ENCODE measurements around the gene DNAJA3.

Gene DNAJA3

DNA sequence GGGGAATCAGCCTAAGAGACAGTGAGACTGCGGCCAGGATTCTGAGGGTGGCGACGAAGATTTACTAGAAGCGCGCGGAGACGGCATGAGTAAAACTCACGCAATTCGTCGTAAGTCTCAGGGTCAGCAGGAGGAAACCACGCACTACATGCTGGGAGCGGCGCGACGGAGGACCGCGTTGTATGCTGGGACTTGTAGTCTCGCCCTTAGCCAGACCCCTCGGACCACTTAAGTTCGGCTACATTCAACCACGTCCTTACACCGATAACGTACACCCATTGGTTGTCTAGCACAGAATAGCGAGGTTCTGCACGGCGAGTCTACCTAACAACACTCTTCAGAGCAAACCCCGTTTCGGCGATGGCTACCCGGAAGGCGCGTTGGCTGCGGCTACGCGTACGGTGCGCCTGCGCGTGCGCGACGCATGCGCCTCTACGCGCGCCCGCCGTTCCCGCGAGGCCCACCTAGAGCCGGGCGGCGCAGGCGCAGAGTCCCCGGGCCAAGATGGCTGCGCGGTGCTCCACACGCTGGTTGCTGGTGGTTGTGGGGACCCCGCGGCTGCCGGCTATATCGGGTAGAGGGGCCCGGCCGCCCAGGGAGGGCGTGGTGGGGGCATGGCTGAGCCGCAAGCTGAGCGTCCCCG is at the start of gene DNAJA3:
DNAJA3 (plus strand) TSS at position 491 of the 643 bp plus-strand sequence; CDS start at position 505, 14 bp downstream.
- H3K4me3 ChIP-seq (ENCODE audit: low read depth, low read length): peak within 1 kb of the TSS; percentile 75
- TF ChIP-seq, protein P1, sequence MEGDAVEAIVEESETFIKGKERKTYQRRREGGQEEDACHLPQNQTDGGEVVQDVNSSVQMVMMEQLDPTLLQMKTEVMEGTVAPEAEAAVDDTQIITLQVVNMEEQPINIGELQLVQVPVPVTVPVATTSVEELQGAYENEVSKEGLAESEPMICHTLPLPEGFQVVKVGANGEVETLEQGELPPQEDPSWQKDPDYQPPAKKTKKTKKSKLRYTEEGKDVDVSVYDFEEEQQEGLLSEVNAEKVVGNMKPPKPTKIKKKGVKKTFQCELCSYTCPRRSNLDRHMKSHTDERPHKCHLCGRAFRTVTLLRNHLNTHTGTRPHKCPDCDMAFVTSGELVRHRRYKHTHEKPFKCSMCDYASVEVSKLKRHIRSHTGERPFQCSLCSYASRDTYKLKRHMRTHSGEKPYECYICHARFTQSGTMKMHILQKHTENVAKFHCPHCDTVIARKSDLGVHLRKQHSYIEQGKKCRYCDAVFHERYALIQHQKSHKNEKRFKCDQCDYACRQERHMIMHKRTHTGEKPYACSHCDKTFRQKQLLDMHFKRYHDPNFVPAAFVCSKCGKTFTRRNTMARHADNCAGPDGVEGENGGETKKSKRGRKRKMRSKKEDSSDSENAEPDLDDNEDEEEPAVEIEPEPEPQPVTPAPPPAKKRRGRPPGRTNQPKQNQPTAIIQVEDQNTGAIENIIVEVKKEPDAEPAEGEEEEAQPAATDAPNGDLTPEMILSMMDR (IDR thresholded peaks at IDR 0.05; ENCODE audit: borderline replicate concordance, insufficient read depth, low read depth, low read length): no peak

DNA sequence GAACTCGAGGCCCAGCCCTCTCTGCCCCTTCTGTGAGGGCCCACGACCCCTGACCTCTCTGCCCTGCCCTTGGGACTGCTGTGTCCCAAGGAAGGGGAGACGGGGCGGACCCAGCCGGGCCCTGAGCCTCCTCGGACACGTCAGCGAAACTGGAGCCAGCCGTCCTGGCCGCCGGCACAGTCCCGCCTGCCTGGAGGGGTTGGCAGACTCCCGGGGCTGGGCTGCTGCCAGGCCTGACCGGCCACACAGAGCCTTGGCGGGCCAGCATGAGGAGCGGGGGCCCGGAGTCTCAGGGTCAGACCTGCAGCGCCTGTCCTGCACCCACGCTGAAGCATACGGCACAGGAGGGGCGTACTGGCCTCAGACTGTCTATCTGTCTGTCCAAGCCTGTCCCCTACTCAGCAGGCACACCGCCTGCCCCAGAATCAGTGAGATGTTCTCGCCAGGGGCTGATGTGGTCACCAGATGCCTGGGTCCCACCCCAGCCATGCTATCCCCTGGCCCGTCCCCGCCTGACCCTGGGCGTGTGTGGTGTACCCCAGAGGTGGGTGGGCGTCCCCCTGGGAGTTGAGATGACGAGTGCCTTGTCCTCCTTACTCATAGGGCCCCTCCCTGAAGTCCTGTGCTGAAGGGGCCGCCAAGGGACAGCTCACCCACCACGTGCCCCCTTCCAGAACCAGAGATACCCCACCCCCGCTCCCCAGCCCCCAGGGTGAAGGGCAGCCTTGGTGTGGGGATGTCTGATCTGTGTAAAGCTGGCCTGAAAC is 49.4 kb upstream of the DNAJA3 start:
- no peak overlapping the region for H3K4me3 ChIP-seq (ENCODE audit: low read depth, low read length)
- TF ChIP-seq, protein P1 (IDR thresholded peaks at IDR 0.05; ENCODE audit: borderline replicate concordance, insufficient read depth, low read depth, low read length): no peak

DNA sequence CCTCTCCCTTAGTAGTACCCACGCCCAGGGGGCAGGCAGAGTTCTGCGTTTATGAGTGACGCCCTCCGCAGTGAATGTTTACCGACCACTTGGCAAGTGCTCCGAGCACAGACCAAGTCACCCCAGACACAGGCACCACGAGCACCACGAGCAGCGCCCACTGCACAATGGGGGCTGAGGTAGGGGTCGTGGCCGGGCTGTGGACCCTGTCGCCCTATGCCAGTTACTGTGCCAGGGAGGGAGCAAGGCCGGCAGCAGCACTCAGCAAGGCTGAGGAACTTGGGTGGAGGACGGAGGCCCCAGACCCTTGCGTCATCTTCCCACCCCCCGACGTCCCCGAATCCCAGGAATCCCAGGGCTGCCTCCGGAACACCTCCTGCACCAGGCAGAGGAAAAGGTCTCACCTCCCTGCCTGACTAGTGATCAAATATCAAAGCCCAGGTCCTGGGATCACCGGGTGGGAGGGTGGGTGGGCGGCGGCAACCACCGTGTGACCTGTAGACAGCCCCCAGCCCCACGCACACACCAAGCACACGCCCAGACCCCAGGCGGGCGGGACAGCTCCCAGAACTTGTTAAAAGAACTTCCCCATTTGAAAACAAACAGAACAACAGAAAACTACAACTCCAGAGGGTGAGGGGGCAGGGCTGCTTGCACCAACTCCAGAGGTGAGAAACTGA is 48.6 kb upstream of the DNAJA3 start:
- TF ChIP-seq, protein P1 (IDR thresholded peaks at IDR 0.05; ENCODE audit: borderline replicate concordance, insufficient read depth, low read depth, low read length): no peak
- H3K4me3 ChIP-seq (ENCODE audit: low read depth, low read length): no peak overlapping the region

DNA sequence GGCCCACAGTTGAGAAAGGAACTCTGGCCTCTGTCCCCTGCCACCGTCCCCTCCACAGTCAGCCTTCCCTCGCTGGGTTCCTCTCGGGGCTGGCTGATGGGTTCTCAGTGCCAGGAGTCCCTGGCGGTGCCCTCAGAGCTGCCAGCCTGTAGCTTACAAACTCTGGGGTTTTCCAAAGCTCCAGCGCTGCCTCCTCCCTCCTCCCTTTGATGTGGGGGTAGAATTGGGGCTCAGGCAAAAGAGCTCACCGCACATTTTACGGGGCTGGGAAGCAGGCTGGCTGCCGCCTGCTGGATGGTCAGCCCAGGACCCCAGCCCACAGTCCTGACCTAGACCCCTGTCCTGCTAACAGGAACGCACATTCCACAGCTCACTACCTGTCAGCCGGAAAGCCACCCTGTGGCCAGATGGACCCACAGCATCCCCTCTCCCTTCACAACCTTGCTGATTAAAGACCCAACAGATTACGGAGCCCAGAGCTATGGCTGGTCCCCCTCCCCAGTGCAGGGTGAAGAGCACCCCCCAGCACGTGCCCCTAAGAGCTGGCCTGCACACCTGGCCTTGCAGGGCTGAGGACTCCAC is 48.0 kb upstream of the DNAJA3 start:
- TF ChIP-seq, protein P1 (IDR thresholded peaks at IDR 0.05; ENCODE audit: borderline replicate concordance, insufficient read depth, low read depth, low read length): no peak
- no peak overlapping the region for H3K4me3 ChIP-seq (ENCODE audit: low read depth, low read length)

DNA sequence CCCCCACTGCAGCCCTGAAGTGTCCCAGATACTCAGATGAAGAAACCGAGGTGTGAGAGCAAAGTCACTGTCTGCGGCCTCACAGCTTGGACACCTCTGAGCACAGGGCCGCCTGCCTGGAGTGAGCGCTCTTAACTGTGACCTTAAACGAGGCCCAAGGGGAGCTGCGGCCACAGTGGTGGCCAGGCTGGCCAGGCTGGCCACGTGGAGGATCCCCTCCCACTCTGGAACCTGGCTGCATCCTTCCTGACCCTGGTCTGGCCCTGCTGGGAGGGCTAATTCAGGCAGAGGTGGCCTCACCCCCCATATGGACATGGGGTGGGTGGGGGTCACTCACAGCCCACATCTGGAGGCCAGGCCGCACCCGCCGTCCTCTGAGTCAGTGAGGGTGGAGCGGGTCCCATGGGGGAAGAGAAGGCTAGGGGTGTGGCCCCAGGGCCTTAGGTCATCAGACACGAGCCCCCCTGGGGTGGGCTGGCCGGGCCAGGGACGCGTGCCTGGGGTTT is 47.5 kb upstream of the DNAJA3 start:
- TF ChIP-seq, protein P1 (IDR thresholded peaks at IDR 0.05; ENCODE audit: borderline replicate concordance, insufficient read depth, low read depth, low read length): no peak
- no peak overlapping the region for H3K4me3 ChIP-seq (ENCODE audit: low read depth, low read length)

DNA sequence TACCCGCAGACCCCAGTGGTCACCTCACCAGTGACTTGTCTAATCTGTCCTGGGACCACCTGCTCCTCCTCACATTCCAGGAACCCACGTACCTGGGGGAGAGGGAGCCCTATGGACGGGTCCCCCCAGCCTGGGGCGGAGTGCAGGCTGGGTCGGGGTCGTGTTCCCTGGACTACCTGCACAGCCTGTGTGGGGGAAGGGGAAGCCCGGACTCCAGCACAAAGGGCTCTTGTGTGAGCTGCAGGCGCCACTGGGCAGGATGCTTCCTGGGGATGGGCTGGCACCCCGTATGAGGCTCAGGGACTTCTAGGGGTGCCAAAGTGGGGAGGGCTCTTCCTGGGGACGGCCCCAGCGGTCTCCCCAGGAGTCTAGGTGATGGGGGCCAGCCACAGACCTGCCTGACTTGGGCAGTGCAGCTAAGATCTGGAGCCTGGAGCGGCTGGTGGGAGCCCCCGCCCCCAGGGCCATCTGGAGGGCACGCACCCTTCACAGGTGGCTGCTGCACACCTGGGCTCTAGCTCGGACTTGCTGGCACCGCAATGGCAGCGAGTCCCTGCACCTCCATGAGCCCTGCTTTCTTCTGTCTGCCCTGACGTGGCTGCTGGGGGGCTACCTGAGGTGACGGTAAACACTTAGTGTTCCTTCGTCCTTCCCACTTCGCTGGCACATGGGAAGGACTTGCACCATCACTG is 46.5 kb upstream of the DNAJA3 start:
- TF ChIP-seq, protein P1 (IDR thresholded peaks at IDR 0.05; ENCODE audit: borderline replicate concordance, insufficient read depth, low read depth, low read length): no peak
- no peak overlapping the region for H3K4me3 ChIP-seq (ENCODE audit: low read depth, low read length)
